Stromal cell of bone marrow (primary cell): ENCODE results near the gene DYRK2.

Source experiments
- DNase-seq: peaks from one replicate; pipeline ENCODE4 v3.0.0-alpha.2; 2012; ENCODE audit warnings: low read depth

DYRK2 gene

GRCh38 chr12:67704071-67704470 lies 55.5 kb downstream of the DYRK2 start:
- DNase-seq, result no peak

- DNase-seq, result peak; percentile 78
These were observed 57.1 kb downstream of the DYRK2 start for GRCh38 chr12:67705394-67706370.

DNA sequence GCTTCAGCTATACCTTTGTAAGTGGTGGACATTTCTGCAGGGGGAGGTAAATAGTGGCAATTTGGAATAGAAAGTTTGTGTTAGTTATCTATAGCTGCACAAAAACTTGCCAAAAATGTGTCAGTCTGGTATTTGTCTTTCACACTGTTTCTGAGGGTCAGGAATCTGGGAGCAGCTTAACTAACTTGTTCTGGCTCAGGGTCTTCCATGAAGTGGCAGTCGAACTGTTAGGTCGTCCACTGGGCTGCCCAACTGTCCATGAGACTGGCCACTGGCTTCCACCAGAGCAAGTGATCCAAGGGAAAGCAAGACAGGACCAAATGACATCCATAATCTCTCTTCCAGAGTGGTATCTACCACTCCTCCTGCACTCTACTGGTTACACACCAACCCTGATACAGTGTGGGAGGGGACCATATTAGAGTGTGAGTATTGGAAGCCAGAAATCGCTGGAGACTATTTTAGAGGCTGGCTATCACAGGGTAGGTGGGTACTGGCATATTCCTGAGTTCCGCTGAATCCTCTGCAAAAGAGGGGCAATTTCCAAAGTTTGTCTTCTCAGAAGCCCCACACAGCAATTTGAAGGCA lies 60.9 kb downstream of the DYRK2 start:
- DNase-seq, result no peak

DNA sequence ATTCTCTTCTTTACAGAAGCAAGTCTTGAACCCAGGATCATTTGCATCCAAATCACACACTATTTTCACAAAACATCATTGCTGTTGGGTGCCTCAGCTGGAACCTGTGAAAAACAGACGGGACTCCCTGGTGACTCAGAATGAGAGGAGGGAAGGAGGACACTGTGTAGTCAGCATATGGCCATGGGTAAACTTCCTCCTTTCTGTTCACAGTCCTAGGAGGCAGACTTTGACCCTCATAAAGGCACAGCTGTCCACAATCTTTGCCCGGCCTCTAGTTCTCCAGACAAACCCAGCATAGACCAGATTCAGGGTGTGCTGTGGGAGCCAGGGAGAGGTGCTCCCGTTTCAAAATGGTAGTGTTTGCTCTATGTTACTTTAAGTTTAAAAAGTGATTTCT lies 62.0 kb downstream of the DYRK2 start:
- no peak for DNase-seq

DNA sequence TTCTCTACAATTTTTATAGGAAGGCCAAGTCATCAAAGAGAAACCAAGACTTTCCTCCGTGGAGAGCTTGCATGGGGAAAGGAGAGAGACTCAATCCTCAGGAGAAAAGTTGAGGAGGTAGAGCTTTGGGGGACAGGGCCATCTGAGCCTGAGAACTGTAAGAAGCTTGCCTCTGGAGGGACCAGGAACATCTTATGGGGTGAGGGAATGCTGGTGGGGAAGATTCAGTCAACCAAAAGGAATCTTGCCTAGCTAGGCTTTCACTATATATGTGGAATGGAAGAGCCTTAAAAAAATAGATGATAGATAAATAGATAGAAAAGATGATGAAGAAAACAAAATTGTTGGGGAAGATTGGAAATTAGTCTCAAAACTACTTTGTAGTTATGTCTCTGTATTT lies 63.5 kb downstream of the DYRK2 start:
- DNase-seq, result no peak

DNA sequence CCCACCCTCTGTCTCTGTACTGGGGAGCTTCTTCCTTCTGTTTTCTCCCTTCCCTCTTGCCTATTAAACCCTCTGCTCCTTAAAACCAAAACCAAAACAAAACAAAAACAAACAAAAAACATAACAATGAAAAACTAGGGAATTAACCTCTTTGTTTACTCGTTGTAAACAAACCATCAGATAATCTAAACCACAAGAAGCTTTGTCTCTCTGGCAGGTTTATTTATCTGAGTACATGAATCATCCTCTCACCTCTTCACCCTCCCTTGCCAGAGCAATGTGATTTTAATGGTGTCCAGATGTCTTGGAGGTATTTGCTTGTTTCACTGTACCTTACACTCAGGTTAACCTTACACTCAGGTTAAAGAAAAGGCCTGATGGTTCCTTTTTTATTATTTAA lies 66.1 kb downstream of the DYRK2 start:
- DNase-seq, result no peak
